ENCODE data around the gene DIDO1. TPM values are rescaled to one million over a fixed set of nuclear protein-coding genes. Genes with fewer than 3 reads are reported as not detected.
"Not testable (repeated sequence)": the region's sequence is repeated elsewhere in the genome, so short reads cannot be mapped to it uniquely, and the experiment has no call there.

DIDO1 gene
- total RNA-seq, 2 experiments from 2014 or later, result 45.9 to 47.4 TPM

DNA sequence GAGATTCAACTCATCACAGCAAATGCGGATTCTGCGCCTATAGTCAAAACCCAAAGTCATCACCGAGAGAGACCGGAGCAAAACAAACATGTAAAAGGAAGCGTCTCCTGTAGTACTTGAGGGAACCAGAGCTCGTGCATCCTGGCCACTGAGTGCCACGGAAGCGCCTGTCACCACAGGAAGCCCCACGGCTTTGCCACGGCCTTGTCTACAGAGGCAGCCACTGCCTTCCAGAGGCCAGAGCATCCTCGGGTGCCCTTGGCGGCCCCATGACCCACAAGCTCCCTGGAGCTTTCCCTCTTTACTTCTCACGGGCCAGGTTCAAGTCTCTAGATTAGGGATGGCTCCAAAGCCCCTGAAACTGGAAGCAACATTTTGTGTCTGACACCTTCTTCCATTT, 72.2 kb downstream of the DIDO1 start:
- H3K27ac Mint-ChIP-seq, result no peak overlapping the region
- intact Hi-C loops (cut with micrococcal nuclease), result no loop called here
- TF ChIP-seq CTCF (IDR thresholded peaks at IDR 0.05), result no peak
- no peaks in the 10 kb centered on the region for H3K9me3 Mint-ChIP-seq
- DNase-seq (no peak), ATAC-seq (no peak)
- H3K36me3 Mint-ChIP-seq (ENCODE audit: low read depth), result peaks cover 28% of the 10 kb centered on the region
- POLR2A ChIA-PET, result interaction anchor here (0.8 kb wide), 1 partner anchor 53 kb away, joined by 3 read pairs; no protein-coding TSS in a partner anchor
- H3K4me3 Mint-ChIP-seq, result no peak overlapping the region
- H3K4me1 Mint-ChIP-seq (ENCODE audit: low read depth), result peaks cover 2% of the 10 kb centered on the region
- CTCF ChIA-PET, result interaction anchor here (1.6 kb wide), 1 partner anchor 46 kb away, joined by 4 read pairs; no protein-coding TSS in a partner anchor
- no peaks in the 10 kb centered on the region for H3K27me3 Mint-ChIP-seq

DNA sequence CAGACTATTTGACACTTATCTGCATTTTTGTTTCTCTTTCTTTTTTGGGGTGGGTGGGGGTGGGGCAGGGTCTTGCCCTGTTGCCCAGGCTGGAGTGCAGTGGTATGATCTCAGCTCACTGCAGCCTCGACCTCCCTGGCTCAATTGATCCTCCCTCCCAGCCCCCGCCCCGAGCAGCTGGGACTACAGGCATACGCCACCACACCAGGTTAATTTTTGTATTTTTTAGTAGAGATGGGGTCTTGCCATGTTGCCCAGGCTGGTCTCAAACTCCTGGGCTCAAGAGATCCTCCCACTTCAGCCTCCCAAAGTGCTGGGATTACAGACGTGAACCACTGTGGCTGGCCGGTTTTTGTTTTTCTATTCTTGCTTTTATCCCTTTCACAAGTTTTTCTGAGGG, 73.0 kb downstream of the DIDO1 start:
- DNase-seq; ATAC-seq; H3K4me1 Mint-ChIP-seq (ENCODE audit: low read depth); intact Hi-C loops (cut with micrococcal nuclease); H3K27ac Mint-ChIP-seq; H3K9me3 Mint-ChIP-seq; CTCF ChIA-PET; H3K27me3 Mint-ChIP-seq; POLR2A ChIA-PET; H3K4me3 Mint-ChIP-seq: not testable (repeated sequence)
- peaks cover 28% of the 10 kb centered on the region for H3K36me3 Mint-ChIP-seq (ENCODE audit: low read depth)

- no peak overlapping the region for H3K4me3 Mint-ChIP-seq
- ChIA-PET POLR2A (no interaction called here), CTCF (no interaction called here)
- H3K27ac Mint-ChIP-seq, result no peak overlapping the region
- H3K36me3 Mint-ChIP-seq (ENCODE audit: low read depth), result peaks cover 28% of the 10 kb centered on the region
- intact Hi-C loops (cut with micrococcal nuclease), result no loop called here
- H3K9me3 Mint-ChIP-seq, result no peaks in the 10 kb centered on the region
- ATAC-seq, result no peak
- no peak for TF ChIP-seq CTCF (IDR thresholded peaks at IDR 0.05)
- no peak for DNase-seq
- no peaks in the 10 kb centered on the region for H3K27me3 Mint-ChIP-seq
- no peaks in the 10 kb centered on the region for H3K4me1 Mint-ChIP-seq (ENCODE audit: low read depth)
Observed at GRCh38 chr20:62852841-62853240, 73.5 kb downstream of the DIDO1 start.

- Mint-ChIP-seq H3K4me3 (no peak overlapping the region), H3K36me3 (ENCODE audit: low read depth) (peaks cover 26% of the 10 kb centered on the region), H3K27ac (no peak overlapping the region), H3K4me1 (ENCODE audit: low read depth) (no peaks in the 10 kb centered on the region), H3K27me3 (no peaks in the 10 kb centered on the region), H3K9me3 (no peaks in the 10 kb centered on the region)
- no peak for TF ChIP-seq CTCF (IDR thresholded peaks at IDR 0.05)
- ChIA-PET CTCF (no interaction called here), POLR2A (no interaction called here)
- DNase-seq (no peak), ATAC-seq (no peak)
- intact Hi-C loops (cut with micrococcal nuclease), result no loop called here
Observed at GRCh38 chr20:62852196-62852595, 74.1 kb downstream of the DIDO1 start.

DNA sequence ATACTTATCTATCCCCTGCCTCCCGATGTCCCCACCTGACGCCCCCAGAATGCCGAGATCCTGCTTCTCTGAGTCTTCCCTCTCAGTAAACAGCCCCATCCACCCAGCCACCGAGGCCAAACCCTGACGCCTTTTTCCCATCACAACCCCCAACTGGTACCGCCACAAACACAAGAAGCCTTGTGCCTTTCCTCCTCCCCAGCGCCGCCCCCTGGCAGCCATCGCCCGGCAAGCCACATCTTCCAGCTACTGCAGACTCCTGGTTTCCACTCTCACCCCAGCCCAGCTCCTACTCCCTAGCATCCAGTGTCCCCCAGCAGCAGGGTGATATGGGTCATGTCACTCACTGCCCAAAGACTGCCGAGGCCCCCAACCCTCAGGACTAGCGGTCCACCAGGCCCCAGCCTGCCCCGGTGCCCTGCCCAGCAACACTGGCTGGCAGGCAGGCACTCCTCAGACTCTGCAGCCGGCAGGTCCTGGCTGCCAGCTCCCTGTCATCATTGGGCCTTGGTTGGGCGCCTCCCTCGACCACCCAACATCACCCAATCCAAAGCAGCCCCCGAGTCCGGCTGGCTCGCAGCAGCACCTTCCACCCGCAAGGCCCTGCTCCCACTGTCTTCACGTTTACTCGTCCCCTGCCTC, 75.9 kb downstream of the DIDO1 start:
- no peaks in the 10 kb centered on the region for H3K27me3 Mint-ChIP-seq
- CTCF ChIA-PET, result no interaction called here
- no peak overlapping the region for H3K27ac Mint-ChIP-seq
- H3K9me3 Mint-ChIP-seq, result no peaks in the 10 kb centered on the region
- TF ChIP-seq CTCF (IDR thresholded peaks at IDR 0.05), result no peak
- H3K4me3 Mint-ChIP-seq, result no peak overlapping the region
- no peak for ATAC-seq
- DNase-seq, result no peak
- no peaks in the 10 kb centered on the region for H3K4me1 Mint-ChIP-seq (ENCODE audit: low read depth)
- POLR2A ChIA-PET, result no interaction called here
- H3K36me3 Mint-ChIP-seq (ENCODE audit: low read depth), result peaks cover 21% of the 10 kb centered on the region
- intact Hi-C loops (cut with micrococcal nuclease), result no loop called here
